Measurements from ENCODE around the gene BRAP.
"Not testable (repeated sequence)": the region's sequence is repeated elsewhere in the genome, so short reads cannot be mapped to it uniquely, and the experiment has no call there.

The BRAP gene

DNA sequence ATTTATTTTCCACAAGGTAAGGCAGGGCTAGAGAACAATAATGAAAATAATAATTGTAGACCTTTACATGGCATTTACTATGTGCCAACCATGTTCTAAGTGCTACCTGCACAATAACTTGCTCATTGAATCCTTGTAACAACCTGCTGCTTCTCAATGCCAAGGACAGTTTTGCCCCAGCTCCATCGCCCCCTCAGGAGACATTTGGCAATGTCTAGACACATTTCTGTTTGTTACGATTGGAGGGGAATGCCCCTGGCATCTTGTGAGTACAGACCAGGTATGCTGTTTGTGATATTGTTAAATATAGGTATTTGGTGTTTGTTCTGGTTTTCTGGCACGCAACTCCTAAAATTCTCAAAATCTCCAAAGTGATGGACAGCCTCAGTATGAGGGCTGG lies 78.5 kb downstream of the BRAP start:
- no peak for DNase-seq

DNA sequence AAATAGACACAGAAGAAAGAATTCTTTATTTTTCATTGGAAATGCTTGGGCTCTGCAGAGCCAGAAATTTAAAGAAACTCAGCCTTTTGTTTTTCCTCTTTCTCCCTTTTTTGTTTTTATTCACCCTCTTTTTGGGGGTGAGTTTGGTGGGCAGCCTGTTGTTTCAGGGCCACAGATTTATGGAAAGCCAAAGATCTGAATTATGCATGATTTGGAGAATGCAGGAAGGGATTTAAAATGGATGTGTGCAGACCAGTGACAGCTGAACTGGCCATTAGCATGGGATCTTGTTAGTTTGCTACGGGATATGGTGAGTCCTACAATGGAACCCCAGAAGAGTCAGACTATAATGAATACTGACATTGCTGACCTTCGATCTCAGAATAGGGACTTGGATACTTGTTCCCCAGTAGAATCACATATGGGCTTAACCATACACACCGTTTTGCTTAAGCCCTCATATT lies 79.0 kb downstream of the BRAP start:
- no peak for DNase-seq

DNA sequence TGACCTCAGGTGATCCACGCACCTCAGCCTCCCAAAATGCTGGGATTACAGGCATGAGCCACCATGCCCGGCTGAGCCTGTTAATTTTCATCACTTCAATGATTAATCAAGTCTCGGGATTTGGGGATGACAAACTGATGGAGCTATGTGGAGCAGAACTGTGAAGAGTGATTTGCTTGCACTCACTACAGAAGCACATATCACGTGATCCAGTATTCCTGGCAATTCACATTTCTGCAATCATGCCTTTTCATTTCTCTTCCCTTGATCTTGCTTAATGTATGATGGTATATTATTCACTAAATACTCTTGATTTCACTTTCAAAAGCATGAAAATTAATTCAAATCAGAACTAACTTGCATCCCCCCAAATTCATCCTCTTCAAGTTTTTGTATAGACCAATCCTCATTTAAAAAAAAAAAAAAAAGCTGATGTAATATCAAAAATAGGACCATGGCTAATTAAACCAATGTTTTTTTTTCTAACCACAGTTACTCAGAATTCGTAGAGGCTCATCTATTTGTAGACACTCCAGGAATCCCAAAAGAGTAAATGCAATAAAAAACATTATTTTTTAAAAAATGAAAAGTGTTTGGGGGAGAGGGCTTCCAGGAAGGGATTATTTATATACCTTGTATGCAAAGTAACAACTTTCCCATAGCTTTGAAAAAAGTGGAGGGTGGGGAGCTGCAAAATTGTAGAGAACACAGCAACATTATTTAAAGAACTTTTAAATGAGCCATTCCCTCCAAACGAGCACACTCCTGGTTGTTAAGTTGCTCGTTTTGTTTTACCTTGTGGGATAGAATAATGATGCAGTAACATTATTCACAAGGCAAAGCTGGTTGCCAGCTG lies 79.6 kb downstream of the BRAP start:
- DNase-seq: no peak

DNA sequence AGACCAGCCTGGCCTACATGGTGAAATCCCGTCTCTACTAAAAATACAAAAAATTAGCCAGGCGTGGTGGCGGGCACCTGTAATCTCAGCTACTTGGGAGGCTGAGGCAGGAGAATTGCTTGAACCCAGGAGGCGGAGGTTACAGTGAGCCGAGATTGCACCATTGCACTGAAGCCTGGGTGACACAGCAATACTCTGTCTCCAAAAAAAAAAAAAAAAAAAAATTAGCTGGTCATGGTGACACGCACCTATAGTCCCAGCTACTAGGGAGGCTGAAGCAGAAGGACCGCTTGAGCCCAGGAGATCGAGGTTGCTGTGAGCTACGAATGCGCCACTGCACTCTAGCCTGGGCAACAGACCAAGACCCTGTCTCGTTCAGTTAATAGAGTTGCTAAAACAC lies 82.9 kb downstream of the BRAP start:
- not testable (repeated sequence) for DNase-seq

DNA sequence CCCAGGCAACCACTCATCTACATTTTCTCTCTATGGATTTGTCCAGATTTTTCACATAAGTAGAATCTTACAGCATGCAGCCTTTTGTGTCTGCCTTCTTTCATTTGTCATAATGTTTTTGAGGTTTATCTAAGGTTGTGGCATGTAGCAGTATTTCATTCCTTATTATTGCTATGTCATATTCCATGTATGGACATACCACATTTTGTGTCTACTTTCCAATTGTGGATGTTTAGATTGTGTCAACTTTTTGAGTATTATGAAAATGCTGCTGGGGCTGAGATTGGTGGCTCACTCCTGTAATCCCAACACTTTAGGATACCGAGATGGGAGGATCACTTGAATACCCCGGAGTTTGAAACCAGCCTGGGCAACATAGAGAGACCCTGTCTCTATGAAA lies 83.4 kb downstream of the BRAP start:
- DNase-seq: no peak

DNA sequence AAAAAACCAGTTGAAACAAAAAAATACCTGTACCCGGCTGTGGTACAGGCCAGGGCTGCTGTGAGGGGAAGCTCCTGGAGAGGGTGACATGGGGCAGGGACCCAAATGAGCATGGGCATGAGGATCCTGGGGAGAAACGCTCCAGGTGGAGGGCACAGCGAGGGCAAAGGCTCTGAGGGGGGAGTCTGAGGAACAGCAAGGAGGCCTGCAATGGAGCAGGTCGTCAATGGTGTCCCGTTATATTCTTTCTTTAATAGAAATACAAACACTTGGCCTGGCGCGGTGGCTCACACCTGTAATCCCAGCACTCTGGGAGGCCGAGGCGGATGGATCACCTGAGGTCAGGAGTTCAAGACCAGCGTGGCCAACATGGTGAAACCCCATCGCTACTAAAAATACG lies 84.8 kb downstream of the BRAP start:
- DNase-seq: not testable (repeated sequence)

DNA sequence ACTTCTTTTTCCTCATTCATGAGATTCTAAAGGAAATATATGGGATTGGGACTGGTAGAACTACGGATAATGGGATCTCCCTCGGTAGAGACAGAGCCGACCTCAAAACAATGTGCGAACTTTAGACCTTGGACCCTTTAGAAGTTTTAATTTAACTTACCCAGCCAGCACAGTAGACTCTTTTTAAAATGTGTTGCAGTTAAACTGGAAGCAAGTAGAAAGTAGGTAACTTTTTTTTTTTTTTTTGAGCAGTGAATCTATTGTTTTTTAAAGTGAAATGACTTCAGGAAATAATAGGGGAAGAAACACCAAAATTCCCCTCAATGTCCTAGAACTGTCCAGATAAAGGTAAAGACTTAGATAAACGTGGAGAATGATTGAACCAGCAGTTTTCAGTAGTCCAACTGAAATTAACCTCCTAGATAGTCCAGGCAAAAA lies 85.5 kb downstream of the BRAP start:
- no peak for DNase-seq

DNA sequence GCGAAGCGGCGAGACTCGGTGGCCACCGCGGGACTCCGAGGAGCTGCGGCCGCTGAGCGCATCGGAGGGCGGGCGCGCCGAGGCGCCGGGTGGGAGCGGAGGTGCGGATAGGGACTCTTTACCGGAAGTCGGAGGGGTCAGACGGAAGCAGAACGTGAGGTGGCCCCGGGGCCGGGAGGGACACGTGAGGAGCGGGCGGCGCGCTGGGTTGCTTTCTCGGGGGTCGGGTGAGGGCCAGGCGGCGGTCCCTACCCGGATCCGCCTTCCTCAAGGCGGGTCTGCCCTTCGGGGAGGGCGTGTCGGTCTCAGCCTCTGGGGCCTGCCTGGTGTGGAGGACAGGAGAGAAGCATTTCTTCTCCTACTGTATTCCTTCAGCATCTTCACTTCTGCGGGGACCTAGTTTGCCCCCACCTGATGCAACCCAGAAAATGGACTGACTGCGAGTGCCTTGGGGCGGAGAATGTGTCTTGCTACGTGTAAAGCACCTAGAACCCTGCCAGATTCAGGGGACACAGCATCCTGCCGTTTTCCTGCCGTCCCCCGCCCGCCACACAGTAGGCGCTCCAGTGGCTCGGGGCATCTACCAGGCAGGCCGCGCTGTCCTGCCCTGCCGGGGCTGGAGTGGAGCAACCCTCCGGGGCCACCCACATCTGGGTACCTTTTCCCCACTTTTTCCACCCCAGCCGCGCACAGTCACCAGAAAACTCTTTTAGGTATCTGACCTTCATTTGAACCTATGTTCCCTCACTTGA lies 86.1 kb downstream of the BRAP start:
- peak; percentile 86 to 94 (median 92) for DNase-seq

DNA sequence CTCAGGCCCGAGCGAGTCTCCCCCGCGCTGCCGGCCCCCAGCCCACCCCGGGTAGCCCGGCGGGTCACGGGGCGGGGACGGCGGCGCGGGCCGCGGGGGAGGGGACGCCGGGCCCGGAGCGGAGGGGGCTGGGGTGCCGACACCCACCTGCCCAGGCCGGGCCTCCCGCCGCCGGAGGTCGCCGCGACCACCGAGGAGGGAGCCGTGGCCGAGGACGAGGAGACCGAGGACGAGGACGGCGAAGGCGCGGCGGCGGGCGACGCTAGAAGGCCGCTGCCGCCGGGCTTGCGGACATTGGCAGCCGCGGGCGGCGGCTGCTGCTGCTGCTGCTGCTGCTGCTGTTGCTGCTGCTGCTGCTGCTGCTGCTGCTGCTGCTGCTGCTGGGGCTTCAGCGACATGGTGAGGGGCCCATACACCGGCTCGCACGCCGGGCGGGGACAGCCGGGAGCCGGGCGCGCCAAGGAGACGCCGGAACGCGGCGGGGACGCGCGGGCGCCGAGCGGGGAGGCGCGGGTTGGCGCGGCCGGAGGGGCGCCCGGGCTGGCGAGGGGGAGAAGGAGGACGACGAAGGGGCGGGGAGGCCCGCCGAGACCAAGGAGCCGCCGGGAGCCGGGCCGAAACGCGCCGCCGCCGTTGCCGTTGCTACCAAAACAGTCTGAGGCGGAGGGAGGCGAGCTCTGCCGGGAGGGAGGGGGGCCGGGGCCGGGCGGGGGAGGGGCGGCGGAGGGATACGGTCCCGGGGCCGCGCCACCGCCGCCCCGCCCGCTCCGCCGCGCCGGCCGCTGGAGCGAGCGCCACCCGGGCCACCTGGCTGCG lies 86.9 kb downstream of the BRAP start, which contains the start of gene ATXN2:
Gene ATXN2 (minus strand): TSS at position 679 of the 816 bp plus-strand sequence. CDS start 281 bp downstream, at position 398.
- DNase-seq: peak; percentile 58 to 90 (median 76)

DNA sequence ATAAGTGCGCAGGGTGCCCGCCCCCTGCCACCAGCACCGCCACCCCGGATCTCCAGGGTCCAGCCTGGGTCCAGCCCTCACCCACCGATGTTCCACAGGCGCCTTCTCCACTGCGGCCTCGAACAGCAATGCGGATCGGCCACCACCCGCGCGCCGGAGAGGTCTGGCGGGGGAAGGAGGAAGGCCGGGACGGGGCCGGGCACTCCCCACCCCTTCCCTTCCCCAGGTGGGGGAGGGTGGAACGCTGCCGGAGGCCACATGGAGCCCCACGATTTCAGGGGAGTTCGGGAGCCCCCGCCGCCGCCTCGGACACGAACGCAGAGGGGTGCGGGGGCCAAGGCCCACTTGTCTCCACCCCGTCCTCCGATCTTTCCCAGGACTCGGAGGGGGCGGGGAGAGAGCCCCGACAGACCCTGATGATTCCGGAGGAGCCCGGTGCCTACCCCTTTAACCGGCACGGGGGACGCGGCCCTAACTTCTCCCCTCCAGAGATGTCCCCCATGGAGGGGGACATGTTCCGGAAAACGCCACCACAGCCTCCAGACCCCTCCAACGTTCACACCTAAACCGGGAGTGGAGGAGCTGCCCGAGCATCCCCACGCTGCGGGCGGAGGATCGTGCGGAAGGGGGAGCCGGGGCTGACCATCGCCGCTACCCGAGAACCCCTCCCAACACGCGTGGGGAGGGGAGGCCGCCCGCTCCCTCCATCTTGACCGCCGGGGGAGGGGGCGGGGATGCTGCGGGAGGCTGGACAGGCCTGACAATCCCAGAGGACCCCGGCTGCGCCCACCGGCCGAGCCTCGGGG lies 87.7 kb downstream of the BRAP start:
- peak; percentile 67 to 88 (median 74) for DNase-seq

DNA sequence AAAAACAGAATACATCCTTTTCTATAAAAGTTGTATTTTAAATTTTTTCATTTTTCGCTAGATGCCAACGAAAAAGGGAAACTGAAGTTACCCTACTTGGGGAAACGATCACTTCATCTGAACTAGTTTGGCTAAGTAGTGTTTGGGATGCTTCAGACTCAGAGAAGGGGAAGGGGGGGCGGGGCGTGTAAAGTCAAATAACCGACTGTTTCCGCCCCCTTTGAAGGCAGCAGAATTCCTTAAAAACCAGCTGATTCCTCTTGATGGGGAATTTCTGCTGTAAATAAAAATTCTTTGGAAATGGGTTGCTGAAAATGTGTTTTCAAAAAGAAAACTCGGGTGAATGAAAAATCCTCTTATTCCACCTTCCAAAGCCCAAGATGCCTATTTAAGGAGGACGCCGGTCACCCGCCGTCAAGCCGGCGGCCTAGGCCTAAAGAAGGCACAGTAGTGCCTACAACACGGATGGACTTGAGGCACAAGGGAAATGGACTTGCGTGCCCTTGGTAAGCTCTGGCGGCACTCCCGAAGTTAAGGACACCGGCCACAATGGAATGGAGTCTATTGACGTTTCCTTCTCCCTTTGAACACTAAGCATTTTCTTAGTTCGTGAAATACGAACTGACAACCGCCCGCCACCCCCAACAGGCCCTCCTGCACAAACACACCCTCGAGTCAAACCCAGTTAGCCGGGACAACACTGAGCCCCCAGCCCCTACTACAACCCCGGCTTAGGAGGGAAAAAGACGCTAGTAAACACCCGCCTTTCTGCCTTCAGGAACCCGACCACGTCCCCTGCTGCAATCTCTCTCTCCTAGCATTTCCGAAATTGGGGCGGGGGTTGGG lies 88.5 kb downstream of the BRAP start:
- peak; percentile 47 to 72 (median 68) for DNase-seq

DNA sequence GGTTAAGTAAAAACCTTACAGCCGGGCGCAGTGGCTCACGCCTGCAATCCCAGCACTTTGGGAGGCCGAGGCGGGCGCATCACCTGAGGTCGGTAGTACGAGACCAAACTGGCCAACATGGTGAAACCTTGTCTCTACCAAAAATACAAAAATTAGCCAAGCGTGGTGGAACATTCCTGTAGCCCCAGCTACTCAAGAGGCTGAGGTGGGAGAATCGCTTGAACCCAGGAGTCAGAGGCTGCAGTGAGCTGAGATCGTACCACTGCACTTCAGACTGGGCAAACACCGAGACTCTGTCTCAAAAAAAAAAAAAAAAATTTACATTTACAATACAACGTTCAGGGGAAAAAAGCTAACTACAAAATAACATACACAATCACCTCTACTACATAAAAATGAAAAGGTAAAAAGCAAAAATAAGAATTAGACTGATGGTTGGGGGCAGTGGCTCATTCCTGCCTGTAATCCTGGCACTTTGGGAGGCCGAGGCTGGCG lies 90.4 kb downstream of the BRAP start:
- DNase-seq: not testable (repeated sequence)
